HepG2 (cell line): ENCODE results near the gene CDC37. TPM values are rescaled to one million over a fixed set of nuclear protein-coding genes. Genes with fewer than 3 reads are reported as not detected.

Experiments used
- CREBL2 ChIP-seq: sonication (generic); formaldehyde crosslinking; IDR thresholded peaks from 2 replicates; pipeline ENCODE4 v1.8.1; 2023; ENCODE audit warnings: missing genetic modification reagents, mild to moderate bottlenecking, borderline replicate concordance
- CTCF ChIP-seq: sonication (generic); formaldehyde crosslinking; IDR thresholded peaks from 2 replicates; pipeline ENCODE4 v1.5.0; 2020; ENCODE audit warnings: mild to moderate bottlenecking, missing genetic modification reagents, moderate library complexity
- DNMT3B ChIP-seq: conservative IDR thresholded peaks from 2 replicates; pipeline ENCODE4 v1.6.1; 2016; ENCODE audit warnings: missing biosample characterization, control low read depth
- GATAD2A ChIP-seq: IDR thresholded peaks from 2 replicates; pipeline ENCODE4 v1.6.1; 2016
- HDAC2 ChIP-seq: sonication (generic); formaldehyde crosslinking; IDR thresholded peaks from 2 replicates; pipeline ENCODE4 v1.4.0; 2020; ENCODE audit warnings: missing genetic modification reagents
- HNRNPLL ChIP-seq: fragments of 200-400 bp; formaldehyde crosslinking; IDR thresholded peaks from 2 replicates; pipeline ENCODE4 v1.6.1; 2017; ENCODE audit warnings: mild to moderate bottlenecking, low read depth, low read length; ENCODE audit not compliant: poor library complexity, severe bottlenecking
- KMT2B ChIP-seq: IDR thresholded peaks from 2 replicates; pipeline ENCODE4 v1.6.1; 2016; ENCODE audit warnings: missing genetic modification reagents, missing compliant biosample characterization
- MXD4 ChIP-seq: IDR thresholded peaks from 2 replicates; pipeline ENCODE4 v1.6.1; 2016; ENCODE audit warnings: mild to moderate bottlenecking, missing biosample characterization, missing genetic modification reagents
- NR2F2 ChIP-seq: IDR thresholded peaks from 2 replicates; pipeline ENCODE4 v1.6.1; 2012; ENCODE audit warnings: low read depth, inconsistent platforms, borderline replicate concordance
- PTBP1 ChIP-seq: fragments of 200-400 bp; formaldehyde crosslinking; IDR thresholded peaks from 2 replicates; pipeline ENCODE4 v1.6.1; 2018; ENCODE audit warnings: low read length, low read depth; ENCODE audit not compliant: poor library complexity, severe bottlenecking
- SMAD3 ChIP-seq: sonication (generic); formaldehyde crosslinking; IDR thresholded peaks from 2 replicates; pipeline ENCODE4 v1.4.0; 2020; ENCODE audit warnings: missing genetic modification reagents
- TBX3 ChIP-seq: fragments of 450-650 bp; IDR thresholded peaks from 2 replicates; pipeline ENCODE4 v1.6.1; 2017; ENCODE audit warnings: antibody characterized with exemption, mild to moderate bottlenecking, inconsistent platforms, borderline replicate concordance
- ZMYM3 ChIP-seq: sonication (generic); formaldehyde crosslinking; IDR thresholded peaks from 2 replicates; pipeline ENCODE4 v1.5.1; 2020; ENCODE audit warnings: mild to moderate bottlenecking, missing genetic modification reagents
- ZNF207 ChIP-seq: fragments of 450-650 bp; IDR thresholded peaks from 2 replicates; pipeline ENCODE4 v1.6.1; 2016; ENCODE audit warnings: antibody characterized with exemption, borderline replicate concordance
- ZNF33A ChIP-seq: sonication (generic); formaldehyde crosslinking; IDR thresholded peaks from 2 replicates; pipeline ENCODE4 v1.5.1; 2020; ENCODE audit warnings: missing genetic modification reagents, mild to moderate bottlenecking, moderate library complexity, borderline replicate concordance
- ZNF34 ChIP-seq: sonication (generic); formaldehyde crosslinking; IDR thresholded peaks from 2 replicates; pipeline ENCODE4 v1.4.0; 2020; ENCODE audit warnings: mild to moderate bottlenecking, missing genetic modification reagents, borderline replicate concordance
- ZNF343 ChIP-seq: sonication (generic); formaldehyde crosslinking; IDR thresholded peaks from 2 replicates; pipeline ENCODE4 v1.4.0; 2020; ENCODE audit warnings: mild to moderate bottlenecking, missing genetic modification reagents
- ZNF383 ChIP-seq: sonication (generic); formaldehyde crosslinking; IDR thresholded peaks from 2 replicates; pipeline ENCODE4 v1.4.0; 2020; ENCODE audit warnings: missing genetic modification reagents, mild to moderate bottlenecking, borderline replicate concordance
- ZNF562 ChIP-seq: sonication (generic); formaldehyde crosslinking; IDR thresholded peaks from 2 replicates; pipeline ENCODE4 v1.8.0; 2022; ENCODE audit warnings: missing genetic modification reagents, borderline replicate concordance
- ZNF816 ChIP-seq: sonication (generic); formaldehyde crosslinking; IDR thresholded peaks from 2 replicates; pipeline ENCODE4 v1.8.0; 2022; ENCODE audit warnings: missing genetic modification reagents, mild to moderate bottlenecking, borderline replicate concordance
- polyA plus RNA-seq, 8 experiments: library from polyadenylated mRNA; depleted of rRNA in 3 of 8; stranded (reverse) in 7 of 8; unstranded in 1 of 8; fragments of >200 nt; fragmentation: Illumina TruSeq in 4 of 8; extraction: Trizol in 4 of 8; gene quantifications; 2 replicates each; pipeline versions ENCODE4 v1.2.1 to v1.2.3, GENCODE V29; 2011 to 2016; ENCODE audit warnings: low read depth in 4 of 8, missing spikeins in 1 of 8, mixed read lengths in 1 of 8; ENCODE audit not compliant: insufficient read depth in 1 of 8
- total RNA-seq, 5 experiments: library from RNA; depleted of rRNA; stranded (reverse); fragments of >200 nt; fragmentation: Illumina TruSeq; extraction: Trizol; gene quantifications; 2 replicates each; pipeline ENCODE4 v1.2.3, GENCODE V29; 2016; ENCODE audit warnings: low read depth in 1 of 5
- TF ChIP-seq, protein P1 (sequence below): sonication (generic); formaldehyde crosslinking; IDR thresholded peaks from 2 replicates; pipeline ENCODE4 v1.4.0; 2020; ENCODE audit warnings: missing genetic modification reagents
- TF ChIP-seq, protein P2 (sequence below), 2 experiments: sonication (generic) in 1 of 2; formaldehyde crosslinking in 1 of 2; IDR thresholded peaks; 2 replicates each; pipeline versions ENCODE4 v1.4.0 to v1.6.1; 2018 to 2020; ENCODE audit warnings: missing genetic modification reagents in 2 of 2, borderline replicate concordance in 1 of 2, low read depth in 1 of 2, mild to moderate bottlenecking in 1 of 2, missing biosample characterization in 1 of 2
- TF ChIP-seq, protein P3 (sequence below): sonication (generic); formaldehyde crosslinking; IDR thresholded peaks from 2 replicates; pipeline ENCODE4 v1.5.0; 2020; ENCODE audit warnings: mild to moderate bottlenecking, missing genetic modification reagents

CDC37 gene
- total and polyA plus RNA-seq, 2 of the 13 experiments (the other 11 are each of a cell fraction or from before 2014, with no cell fraction given) = 158 to 177 TPM

GRCh38 chr19:10424011-10424637 lies 20.8 kb upstream of the CDC37 start (continued):
- no peak for TF ChIP-seq MXD4 (CRISPR knock-in tag)
- TF ChIP-seq KMT2B = 0 out of 2 replicates have a peak, but pooled peaks have one; percentile 34
- TF ChIP-seq SMAD3 = peak; percentile 31; the same call in 1 of the 2 replicates
- no peak for TF ChIP-seq ZNF207
- TF ChIP-seq ZNF34 = no peak
- TF ChIP-seq CREBL2 (CRISPR knock-in tag) = no peak
- TF ChIP-seq DNMT3B = no peak
- TF ChIP-seq ZNF383 = no peak
- TF ChIP-seq CTCF (CRISPR knock-in tag) = peak; percentile 96
- TF ChIP-seq HDAC2 (CRISPR knock-in tag) = 0 out of 2 replicates have a peak, but pooled peaks have one; percentile 27
- no peak for TF ChIP-seq TBX3
- TF ChIP-seq NR2F2 = no peak
- TF ChIP-seq ZMYM3 (CRISPR knock-in tag) = no peak
- TF ChIP-seq ZNF816 (CRISPR knock-in tag) = no peak
- TF ChIP-seq ZNF562 = no peak
- no peak for TF ChIP-seq GATAD2A (CRISPR knock-in tag)
- TF ChIP-seq, protein P1, sequence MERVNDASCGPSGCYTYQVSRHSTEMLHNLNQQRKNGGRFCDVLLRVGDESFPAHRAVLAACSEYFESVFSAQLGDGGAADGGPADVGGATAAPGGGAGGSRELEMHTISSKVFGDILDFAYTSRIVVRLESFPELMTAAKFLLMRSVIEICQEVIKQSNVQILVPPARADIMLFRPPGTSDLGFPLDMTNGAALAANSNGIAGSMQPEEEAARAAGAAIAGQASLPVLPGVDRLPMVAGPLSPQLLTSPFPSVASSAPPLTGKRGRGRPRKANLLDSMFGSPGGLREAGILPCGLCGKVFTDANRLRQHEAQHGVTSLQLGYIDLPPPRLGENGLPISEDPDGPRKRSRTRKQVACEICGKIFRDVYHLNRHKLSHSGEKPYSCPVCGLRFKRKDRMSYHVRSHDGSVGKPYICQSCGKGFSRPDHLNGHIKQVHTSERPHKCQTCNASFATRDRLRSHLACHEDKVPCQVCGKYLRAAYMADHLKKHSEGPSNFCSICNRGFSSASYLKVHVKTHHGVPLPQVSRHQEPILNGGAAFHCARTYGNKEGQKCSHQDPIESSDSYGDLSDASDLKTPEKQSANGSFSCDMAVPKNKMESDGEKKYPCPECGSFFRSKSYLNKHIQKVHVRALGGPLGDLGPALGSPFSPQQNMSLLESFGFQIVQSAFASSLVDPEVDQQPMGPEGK (CRISPR knock-in tag) = peak; percentile 46; the same call in 1 of the 2 replicates
- TF ChIP-seq ZNF33A (CRISPR knock-in tag) = no peak
- TF ChIP-seq PTBP1 = no peak
- TF ChIP-seq ZNF343 = no peak
- TF ChIP-seq, protein P2, sequence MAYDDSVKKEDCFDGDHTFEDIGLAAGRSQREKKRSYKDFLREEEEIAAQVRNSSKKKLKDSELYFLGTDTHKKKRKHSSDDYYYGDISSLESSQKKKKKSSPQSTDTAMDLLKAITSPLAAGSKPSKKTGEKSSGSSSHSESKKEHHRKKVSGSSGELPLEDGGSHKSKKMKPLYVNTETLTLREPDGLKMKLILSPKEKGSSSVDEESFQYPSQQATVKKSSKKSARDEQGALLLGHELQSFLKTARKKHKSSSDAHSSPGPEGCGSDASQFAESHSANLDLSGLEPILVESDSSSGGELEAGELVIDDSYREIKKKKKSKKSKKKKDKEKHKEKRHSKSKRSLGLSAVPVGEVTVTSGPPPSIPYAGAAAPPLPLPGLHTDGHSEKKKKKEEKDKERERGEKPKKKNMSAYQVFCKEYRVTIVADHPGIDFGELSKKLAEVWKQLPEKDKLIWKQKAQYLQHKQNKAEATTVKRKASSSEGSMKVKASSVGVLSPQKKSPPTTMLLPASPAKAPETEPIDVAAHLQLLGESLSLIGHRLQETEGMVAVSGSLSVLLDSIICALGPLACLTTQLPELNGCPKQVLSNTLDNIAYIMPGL (CRISPR knock-in tag; IDR thresholded peaks at IDR 0.05; ENCODE audit: borderline replicate concordance in 1 of 2, low read depth in 1 of 2) = peak; percentile 75 to 92; a peak in 3 of 4 replicates
- TF ChIP-seq, protein P3, sequence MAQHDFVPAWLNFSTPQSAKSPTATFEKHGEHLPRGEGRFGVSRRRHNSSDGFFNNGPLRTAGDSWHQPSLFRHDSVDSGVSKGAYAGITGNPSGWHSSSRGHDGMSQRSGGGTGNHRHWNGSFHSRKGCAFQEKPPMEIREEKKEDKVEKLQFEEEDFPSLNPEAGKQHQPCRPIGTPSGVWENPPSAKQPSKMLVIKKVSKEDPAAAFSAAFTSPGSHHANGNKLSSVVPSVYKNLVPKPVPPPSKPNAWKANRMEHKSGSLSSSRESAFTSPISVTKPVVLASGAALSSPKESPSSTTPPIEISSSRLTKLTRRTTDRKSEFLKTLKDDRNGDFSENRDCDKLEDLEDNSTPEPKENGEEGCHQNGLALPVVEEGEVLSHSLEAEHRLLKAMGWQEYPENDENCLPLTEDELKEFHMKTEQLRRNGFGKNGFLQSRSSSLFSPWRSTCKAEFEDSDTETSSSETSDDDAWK = no peak
- peak; percentile 99 for TF ChIP-seq HNRNPLL
